ENCODE measurements around the gene BAG5. TPM values are rescaled to one million over a fixed set of nuclear protein-coding genes. Genes with fewer than 3 reads are reported as not detected.
"Not testable (repeated sequence)": the region's sequence is repeated elsewhere in the genome, so short reads cannot be mapped to it uniquely, and the experiment has no call there.

The BAG5 gene
- total RNA-seq, 1 experiment from 2014 or later: 36.5 TPM

DNA sequence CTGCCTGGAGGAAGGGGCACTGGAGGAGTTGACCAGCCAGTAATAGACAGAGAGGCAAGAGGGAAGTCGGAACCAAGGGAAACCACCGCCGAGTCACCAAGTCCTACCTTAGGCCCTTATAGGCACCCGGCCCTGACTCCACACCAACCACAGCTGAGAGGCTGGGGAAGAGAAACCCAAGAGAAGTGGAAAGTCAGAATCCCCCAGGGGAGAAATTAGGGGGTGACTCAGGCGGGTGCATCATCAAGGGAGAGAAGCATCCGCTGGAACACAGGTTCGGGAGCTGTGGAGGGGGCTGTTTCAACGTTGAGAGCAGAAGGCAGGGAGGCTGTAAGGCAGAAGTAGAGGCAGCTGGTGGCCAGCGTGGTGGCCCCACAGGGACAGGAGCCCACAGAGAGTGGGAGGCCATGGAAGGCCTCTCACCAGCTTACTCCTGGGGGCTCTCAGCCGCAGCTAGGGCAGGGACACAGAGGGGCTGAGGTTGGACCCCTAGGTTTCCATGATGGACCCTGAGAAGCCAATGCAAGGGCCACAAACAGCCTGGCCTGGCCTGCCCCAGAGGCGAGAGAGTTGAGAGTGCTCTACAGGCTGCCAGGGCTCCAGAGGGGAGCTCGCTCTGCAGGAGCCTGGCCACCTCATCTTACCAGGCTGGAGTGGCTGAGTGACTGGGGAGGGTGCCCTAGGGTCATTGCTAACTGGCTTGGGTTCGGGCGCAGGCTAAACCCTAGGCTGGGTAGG lies 34.9 kb downstream of the BAG5 start:
- H3K36me3 Mint-ChIP-seq (ENCODE audit: insufficient read depth, unreplicated experiment): peaks cover 51% of the 10 kb centered on the region
- DNase-seq: no peak
- peaks cover 33% of the 10 kb centered on the region for H3K4me1 Mint-ChIP-seq (ENCODE audit: low read depth, unreplicated experiment)
- intact Hi-C loops (cut with micrococcal nuclease; ENCODE audit: unreplicated experiment): no loop called here
- BruUV-seq (replicated peaks): no TSS peak
- CTCF ChIA-PET: interaction anchor here (0.9 to 1.7 kb wide), 3 partner anchors 9 to 19 kb away, joined by 4 to 7 read pairs (median 5); no protein-coding TSS in a partner anchor
- no peaks in the 10 kb centered on the region for H3K9me3 Mint-ChIP-seq (ENCODE audit: low read depth, unreplicated experiment)
- no peaks in the 10 kb centered on the region for H3K27me3 Mint-ChIP-seq (ENCODE audit: unreplicated experiment)
- H3K27ac Mint-ChIP-seq (ENCODE audit: unreplicated experiment): peak overlapping the region; percentile 54
- peak overlapping the region; percentile 74 for H3K4me3 Mint-ChIP-seq (ENCODE audit: low read depth, unreplicated experiment)
- TF ChIP-seq CTCF (IDR thresholded peaks at IDR 0.05; ENCODE audit: unreplicated experiment): no peak

GRCh38 chr14:103526914-103527248 lies 35.6 kb downstream of the BAG5 start:
- TF ChIP-seq CTCF (IDR thresholded peaks at IDR 0.05; ENCODE audit: unreplicated experiment): no peak
- no TSS peak for BruUV-seq (replicated peaks)
- Mint-ChIP-seq H3K4me1 (ENCODE audit: low read depth, unreplicated experiment) (peaks cover 33% of the 10 kb centered on the region), H3K27me3 (ENCODE audit: unreplicated experiment) (no peaks in the 10 kb centered on the region), H3K4me3 (ENCODE audit: low read depth, unreplicated experiment) (peak overlapping the region; percentile 74), H3K36me3 (ENCODE audit: insufficient read depth, unreplicated experiment) (peaks cover 48% of the 10 kb centered on the region), H3K27ac (ENCODE audit: unreplicated experiment) (no peak overlapping the region), H3K9me3 (ENCODE audit: low read depth, unreplicated experiment) (no peaks in the 10 kb centered on the region)
- DNase-seq: no peak
- intact Hi-C loops (cut with micrococcal nuclease; ENCODE audit: unreplicated experiment): no loop called here
- CTCF ChIA-PET: no interaction called here

DNA sequence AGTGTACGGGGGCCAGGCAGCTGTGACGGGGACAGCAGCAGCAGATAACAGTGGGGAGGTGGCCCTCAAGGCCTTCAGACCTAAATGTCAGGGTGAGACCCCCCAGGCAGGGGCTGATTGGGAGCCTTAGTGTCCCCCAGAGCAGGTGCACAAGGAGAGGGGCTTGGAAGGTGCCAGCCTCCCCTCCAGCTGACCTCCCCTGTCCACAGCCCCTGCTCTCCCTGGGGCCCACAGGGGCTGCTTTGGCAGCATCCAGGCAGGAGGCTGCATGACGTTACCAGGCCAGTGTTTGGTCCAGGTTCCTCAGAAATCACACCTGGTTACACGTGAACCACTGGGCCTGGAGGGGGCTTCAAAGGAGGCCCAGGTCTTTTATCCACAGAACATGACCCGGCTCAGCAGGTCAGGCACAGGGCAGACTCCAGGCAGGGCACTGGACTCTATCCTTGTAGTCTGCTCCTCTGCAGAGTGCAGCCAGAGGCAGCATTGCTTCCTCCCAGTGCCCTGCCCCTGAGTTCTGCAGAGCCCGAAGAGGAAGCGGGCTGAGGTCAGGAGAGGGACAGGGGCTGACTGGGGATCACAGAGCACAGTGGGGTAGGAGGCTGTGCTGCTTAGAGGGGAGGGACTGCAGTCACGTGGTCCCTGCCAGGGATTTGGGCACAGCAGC lies 36.1 kb downstream of the BAG5 start:
- intact Hi-C loops (cut with micrococcal nuclease; ENCODE audit: unreplicated experiment): no loop called here
- no peak for TF ChIP-seq CTCF (IDR thresholded peaks at IDR 0.05; ENCODE audit: unreplicated experiment)
- peaks cover 33% of the 10 kb centered on the region for H3K4me1 Mint-ChIP-seq (ENCODE audit: low read depth, unreplicated experiment)
- no peaks in the 10 kb centered on the region for H3K27me3 Mint-ChIP-seq (ENCODE audit: unreplicated experiment)
- H3K4me3 Mint-ChIP-seq (ENCODE audit: low read depth, unreplicated experiment): no peak overlapping the region
- no peak overlapping the region for H3K27ac Mint-ChIP-seq (ENCODE audit: unreplicated experiment)
- CTCF ChIA-PET: no interaction called here
- no peaks in the 10 kb centered on the region for H3K9me3 Mint-ChIP-seq (ENCODE audit: low read depth, unreplicated experiment)
- H3K36me3 Mint-ChIP-seq (ENCODE audit: insufficient read depth, unreplicated experiment): peaks cover 45% of the 10 kb centered on the region
- no TSS peak for BruUV-seq (replicated peaks)
- no peak for DNase-seq

DNA sequence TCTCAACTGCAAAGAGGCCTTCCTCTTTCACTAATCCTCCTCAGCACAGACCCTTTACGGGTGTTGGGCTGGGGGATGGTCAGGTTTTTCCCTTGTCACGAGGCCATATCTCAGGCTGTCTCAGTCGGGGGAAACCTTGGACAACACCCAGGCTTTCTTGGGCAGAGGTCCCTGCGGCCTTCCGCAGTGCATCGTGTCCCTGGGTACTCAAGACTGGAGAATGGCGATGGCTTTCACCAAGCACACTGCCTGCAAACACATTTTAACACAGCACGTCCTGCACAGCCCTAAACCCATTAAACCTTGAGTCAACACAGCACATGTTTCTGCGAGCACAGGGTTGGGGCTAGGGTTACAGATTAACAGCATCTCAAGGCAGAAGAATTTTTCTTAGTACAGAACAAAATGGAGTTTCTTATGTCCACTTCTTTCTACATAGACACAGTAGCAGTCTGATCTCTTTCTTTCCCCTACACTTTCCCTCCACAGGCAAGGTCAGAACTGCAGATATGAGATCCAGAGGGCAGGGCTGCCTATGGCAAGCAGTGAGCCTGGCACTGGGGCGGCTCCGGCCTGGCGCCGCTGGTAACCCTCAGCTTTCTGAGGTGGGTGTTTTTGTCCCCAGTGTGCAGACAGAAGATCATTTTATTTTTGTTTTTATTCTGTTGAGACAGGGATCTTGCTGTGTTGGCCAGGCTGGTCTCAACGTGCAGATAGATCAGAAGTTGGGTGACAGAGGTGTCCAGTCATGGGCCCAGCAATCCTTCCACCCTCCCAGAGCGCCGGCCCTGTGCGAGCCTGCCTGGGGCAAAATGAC lies 36.8 kb downstream of the BAG5 start:
- peaks cover 45% of the 10 kb centered on the region for H3K36me3 Mint-ChIP-seq (ENCODE audit: insufficient read depth, unreplicated experiment)
- DNase-seq; H3K9me3 Mint-ChIP-seq (ENCODE audit: low read depth, unreplicated experiment); BruUV-seq (replicated peaks); intact Hi-C loops (cut with micrococcal nuclease; ENCODE audit: unreplicated experiment); CTCF ChIA-PET; H3K4me3 Mint-ChIP-seq (ENCODE audit: low read depth, unreplicated experiment); H3K27ac Mint-ChIP-seq (ENCODE audit: unreplicated experiment); H3K27me3 Mint-ChIP-seq (ENCODE audit: unreplicated experiment): not testable (repeated sequence)
- H3K4me1 Mint-ChIP-seq (ENCODE audit: low read depth, unreplicated experiment): peaks cover 33% of the 10 kb centered on the region

Measured in Calu3 (cell line).